Activated CD4-positive, alpha-beta T cell treated with anti-CD3 and anti-CD28 coated beads for 36 hours (primary cell): Measurements from ENCODE around the gene ELOVL6. TPM values are rescaled to one million over a fixed set of nuclear protein-coding genes. Genes with fewer than 3 reads are reported as not detected.
"Not testable (repeated sequence)": the region's sequence is repeated elsewhere in the genome, so short reads cannot be mapped to it uniquely, and the experiment has no call there.

ENCODE experiments used
- ATAC-seq: fragments of 200-7000 bp; cut with Tn5 transposase; one replicate; pipeline ENCODE4 v1.10.0; 2021; ENCODE audit warnings: mild to moderate bottlenecking, moderate library complexity
- CTCF ChIA-PET: fragments of 350-600 bp; sonication (Branson Sonifier 250); formaldehyde crosslinking; loops from one replicate; lab custom pipeline; 2021; ENCODE audit warnings: antibody characterized with exemption; lab: Charles Lee
- POLR2A ChIA-PET: fragments of 350-600 bp; sonication (Branson Sonifier 250); formaldehyde crosslinking; loops from one replicate; lab custom pipeline; 2021; ENCODE audit warnings: antibody characterized with exemption, inconsistent platforms; lab: Charles Lee
- DNase-seq: peaks from one replicate; pipeline ENCODE4 v3.0.0-alpha.2; 2020
- H3K27ac Mint-ChIP-seq: one replicate; pipeline ENCODE4 v1.8.0; 2021; ENCODE audit warnings: mixed read lengths
- H3K27me3 Mint-ChIP-seq: one replicate; pipeline ENCODE4 v1.8.0; 2021; ENCODE audit warnings: mixed read lengths
- H3K36me3 Mint-ChIP-seq: one replicate; pipeline ENCODE4 v1.8.0; 2021; ENCODE audit warnings: low read depth, mixed read lengths
- H3K4me1 Mint-ChIP-seq: one replicate; pipeline ENCODE4 v1.8.0; 2021; ENCODE audit warnings: mixed read lengths
- H3K4me3 Mint-ChIP-seq: one replicate; pipeline ENCODE4 v1.8.0; 2021; ENCODE audit warnings: mild to moderate bottlenecking, moderate library complexity, mixed read lengths
- H3K9me3 Mint-ChIP-seq: one replicate; pipeline ENCODE4 v1.8.0; 2021; ENCODE audit warnings: low read depth, mixed read lengths
- intact Hi-C, 2 experiments: fragments of 100-400 bp; cut with DNase I in 1 of 2; cut with micrococcal nuclease in 1 of 2; formaldehyde crosslinking; loops; one replicate each; pipeline versions ENCODE4 v1.14.2 to v1.15.1; 2022 to 2024; cut with DNase I, micrococcal nuclease
- total RNA-seq, 2 experiments: library from RNA; stranded (reverse); gene quantifications; one replicate each; pipeline ENCODE4 v1.2.3, GENCODE V29; 2021

Gene ELOVL6, protein sequence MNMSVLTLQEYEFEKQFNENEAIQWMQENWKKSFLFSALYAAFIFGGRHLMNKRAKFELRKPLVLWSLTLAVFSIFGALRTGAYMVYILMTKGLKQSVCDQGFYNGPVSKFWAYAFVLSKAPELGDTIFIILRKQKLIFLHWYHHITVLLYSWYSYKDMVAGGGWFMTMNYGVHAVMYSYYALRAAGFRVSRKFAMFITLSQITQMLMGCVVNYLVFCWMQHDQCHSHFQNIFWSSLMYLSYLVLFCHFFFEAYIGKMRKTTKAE
- 10 to 100 TPM; 10.2 TPM for total RNA-seq

DNA sequence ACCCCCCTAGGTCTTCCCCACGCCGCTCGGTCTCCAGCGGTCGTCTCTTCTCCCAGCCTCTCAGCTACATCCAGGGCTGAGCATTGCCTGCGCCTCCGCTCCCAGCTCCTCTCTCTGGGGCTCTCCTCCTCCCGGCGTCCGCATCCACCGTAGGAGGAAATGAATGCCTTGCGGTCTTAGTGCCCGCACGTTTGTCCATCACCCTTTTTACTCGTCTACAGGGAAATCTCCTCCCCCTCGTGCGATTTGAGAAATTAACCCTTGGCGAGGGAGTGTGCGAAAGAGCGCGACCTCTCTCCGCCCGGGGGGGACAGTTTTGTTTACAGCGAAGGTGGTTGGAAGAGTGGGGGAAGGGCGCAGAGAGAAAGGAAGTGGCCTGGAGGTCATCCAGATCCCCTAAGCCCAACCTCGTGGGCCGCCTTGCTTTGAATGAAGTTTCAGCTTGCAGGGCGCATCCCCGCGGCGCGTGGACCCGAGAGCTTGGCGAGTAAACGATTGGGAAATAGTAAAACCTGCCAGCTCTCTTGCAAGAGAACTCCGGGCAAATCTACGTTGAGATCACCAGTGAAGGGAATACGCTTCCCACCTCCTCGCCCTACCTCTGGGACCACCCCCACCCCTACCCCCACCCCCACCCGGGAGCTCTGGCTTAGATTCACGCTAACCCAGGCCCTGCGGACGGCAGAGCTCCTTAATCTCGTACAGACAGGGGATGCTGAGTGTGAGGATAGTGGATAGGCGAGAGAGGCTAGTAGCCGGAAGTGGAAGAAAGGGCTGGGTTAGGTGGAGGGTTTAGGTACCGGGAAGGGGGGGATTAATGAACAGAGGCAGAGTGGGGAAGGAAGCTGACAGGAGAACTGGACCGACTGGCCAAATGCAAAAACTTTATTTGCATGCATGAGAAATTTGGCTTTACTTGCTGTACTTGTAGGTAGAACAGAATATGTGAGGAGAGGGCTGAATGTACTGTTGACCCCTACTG is at the start of gene ELOVL6:
TSS of gene ELOVL6 (minus strand) at position 181 of the 982 bp plus-strand sequence. CDS start 280 bp downstream, outside the sequence.
- intact Hi-C loops: loop anchor here (2.0 to 10.0 kb wide), 11 partner anchors 98 to 766 kb away; partner anchors contain the start of genes SEC24B (in 2 of the 2), GAR1 (in 1 of the 2), MCUB (in 1 of the 2) and PLA2G12A (in 1 of the 2)
- Mint-ChIP-seq H3K36me3 (peaks cover 2% of the 10 kb centered on the region), H3K27ac (peak within 1 kb of the TSS; percentile 87), H3K4me1 (peaks cover 29% of the 10 kb centered on the region), H3K9me3 (no peaks in the 10 kb centered on the region), H3K27me3 (no peaks in the 10 kb centered on the region), H3K4me3 (peak within 1 kb of the TSS; percentile 95)
- peak; percentile 64 for DNase-seq
- ChIA-PET POLR2A (interaction anchor here (0.5 to 1.8 kb wide), 2 partner anchors 33 to 151 kb away, joined by 4 to 7 read pairs; no protein-coding TSS in a partner anchor), CTCF (interaction anchor here (0.6 to 1.4 kb wide), 4 partner anchors 71 to 1907 kb away, joined by 3 to 6 read pairs (median 3); no protein-coding TSS in a partner anchor)
- peak; percentile 6 for ATAC-seq

DNA sequence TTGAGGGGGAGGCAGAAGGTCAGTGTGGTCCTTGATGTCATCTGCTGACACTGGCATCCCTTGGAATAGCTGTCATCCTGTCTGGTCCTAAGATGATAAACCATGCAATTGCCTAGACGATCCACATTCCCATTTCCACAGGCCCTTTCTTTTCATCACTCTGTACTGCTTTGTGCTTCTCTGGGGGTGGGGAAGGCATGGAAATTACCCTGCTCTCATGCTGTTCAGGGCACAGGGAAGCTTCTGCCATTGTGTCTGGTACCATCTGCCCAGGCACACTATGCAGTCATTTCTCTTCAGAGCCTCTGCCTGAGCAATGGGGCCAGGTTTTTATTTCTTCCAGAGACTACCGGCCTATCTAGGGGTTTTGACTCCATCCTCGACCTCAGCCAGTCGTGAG is 49.7 kb upstream of the ELOVL6 start:
- Mint-ChIP-seq H3K4me3 (no peak overlapping the region), H3K27ac (no peak overlapping the region), H3K27me3 (peaks cover 8% of the 10 kb centered on the region), H3K36me3 (no peaks in the 10 kb centered on the region), H3K4me1 (no peaks in the 10 kb centered on the region), H3K9me3 (no peaks in the 10 kb centered on the region)
- ATAC-seq: no peak
- intact Hi-C loops: no loop called here
- ChIA-PET POLR2A (no interaction called here), CTCF (no interaction called here)
- DNase-seq: no peak

DNA sequence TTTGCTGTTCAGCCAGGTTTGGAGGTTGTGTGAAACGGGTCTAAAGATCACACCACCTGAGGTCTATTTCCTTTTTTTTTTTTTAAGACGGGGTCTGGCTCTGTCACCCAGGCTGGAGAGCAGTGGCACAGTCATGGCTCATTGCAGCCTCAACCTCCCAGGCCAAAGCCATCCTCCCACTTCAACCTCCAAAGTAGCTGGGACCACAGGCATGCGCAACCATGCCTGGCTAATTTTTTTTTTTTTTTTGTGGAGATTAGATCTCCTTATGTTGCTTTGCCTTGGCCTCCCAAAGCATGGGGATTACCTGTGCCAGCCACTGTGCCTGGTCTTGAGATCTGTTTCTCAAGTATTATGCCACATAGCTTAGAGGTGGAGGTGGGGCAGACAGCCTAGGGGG is 49.2 kb upstream of the ELOVL6 start:
- H3K36me3 Mint-ChIP-seq: no peaks in the 10 kb centered on the region
- H3K27me3 Mint-ChIP-seq: peaks cover 8% of the 10 kb centered on the region
- no peak overlapping the region for H3K4me3 Mint-ChIP-seq
- DNase-seq: no peak
- no peaks in the 10 kb centered on the region for H3K9me3 Mint-ChIP-seq
- no peak for ATAC-seq
- H3K4me1 Mint-ChIP-seq: no peaks in the 10 kb centered on the region
- CTCF ChIA-PET: no interaction called here
- POLR2A ChIA-PET: no interaction called here
- no peak overlapping the region for H3K27ac Mint-ChIP-seq
- intact Hi-C loops: no loop called here

DNA sequence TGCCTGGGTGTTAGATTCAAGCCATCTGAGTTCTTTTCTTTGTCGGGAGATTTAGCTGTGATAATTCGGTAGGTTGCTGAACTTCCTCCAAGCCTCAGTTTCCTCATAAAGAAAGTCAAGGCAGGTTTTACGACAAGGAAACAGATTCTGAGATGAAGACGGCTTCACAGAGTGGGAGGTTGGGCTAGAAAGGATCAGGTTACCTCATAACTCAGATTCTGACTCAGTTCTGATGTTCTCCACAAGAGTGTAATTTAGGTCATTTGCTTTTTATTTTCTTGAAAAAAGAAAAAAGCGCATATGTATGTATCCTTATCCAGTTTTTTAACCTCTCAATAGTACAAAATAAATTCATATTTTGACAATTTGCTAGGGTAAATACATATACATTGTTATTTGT is 47.2 kb upstream of the ELOVL6 start:
- CTCF ChIA-PET: no interaction called here
- intact Hi-C loops: no loop called here
- Mint-ChIP-seq H3K27ac (no peak overlapping the region), H3K27me3 (peaks cover 11% of the 10 kb centered on the region), H3K9me3 (no peaks in the 10 kb centered on the region), H3K4me3 (no peak overlapping the region), H3K4me1 (no peaks in the 10 kb centered on the region), H3K36me3 (no peaks in the 10 kb centered on the region)
- DNase-seq (no peak), ATAC-seq (no peak)
- POLR2A ChIA-PET: no interaction called here

DNA sequence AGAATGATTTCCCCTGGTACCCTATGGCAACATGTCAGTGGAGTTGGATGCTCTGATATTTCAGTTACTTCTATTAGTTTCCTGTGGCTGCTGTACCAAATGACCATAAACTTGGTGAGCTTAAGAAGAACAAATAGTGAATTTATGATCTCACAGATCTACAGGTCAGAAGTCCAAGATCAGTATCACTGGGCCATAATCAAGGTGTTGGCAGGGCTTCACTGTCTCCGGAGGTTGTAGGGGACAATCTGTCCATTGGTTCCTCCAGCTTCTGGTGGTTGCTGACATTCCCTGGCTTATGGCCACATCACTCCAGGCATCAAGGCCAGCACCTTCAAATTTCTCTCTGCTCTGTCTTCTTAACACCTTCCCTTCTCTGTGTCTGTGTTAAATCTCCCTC is 37.9 kb upstream of the ELOVL6 start:
- peaks cover 12% of the 10 kb centered on the region for H3K27me3 Mint-ChIP-seq
- no peak overlapping the region for H3K27ac Mint-ChIP-seq
- DNase-seq (no peak), ATAC-seq (no peak)
- H3K9me3 Mint-ChIP-seq: no peaks in the 10 kb centered on the region
- POLR2A ChIA-PET: no interaction called here
- H3K4me1 Mint-ChIP-seq: no peaks in the 10 kb centered on the region
- CTCF ChIA-PET: no interaction called here
- H3K4me3 Mint-ChIP-seq: no peak overlapping the region
- no peaks in the 10 kb centered on the region for H3K36me3 Mint-ChIP-seq
- intact Hi-C loops: no loop called here

DNA sequence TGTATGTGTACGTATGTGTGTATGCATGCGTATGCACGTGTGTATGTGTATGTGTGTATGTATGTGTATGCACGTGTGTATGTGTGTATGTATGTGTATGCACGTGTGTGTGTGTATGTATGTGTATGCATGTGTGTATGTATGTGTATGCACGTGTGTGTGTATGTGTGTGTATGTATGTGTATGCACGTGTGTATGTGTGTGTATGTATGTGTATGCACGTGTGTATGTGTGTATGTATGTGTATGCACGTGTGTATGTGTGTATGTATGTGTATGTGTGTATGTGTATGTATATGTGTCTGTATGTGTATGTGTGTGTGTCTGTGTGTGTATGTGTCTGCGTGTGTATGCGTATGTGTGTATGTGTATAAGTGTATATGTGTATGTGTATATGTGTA is 35.2 kb upstream of the ELOVL6 start:
- H3K27ac Mint-ChIP-seq, intact Hi-C loops, H3K36me3 Mint-ChIP-seq, H3K4me3 Mint-ChIP-seq, H3K9me3 Mint-ChIP-seq, ATAC-seq, CTCF ChIA-PET, H3K4me1 Mint-ChIP-seq, H3K27me3 Mint-ChIP-seq, POLR2A ChIA-PET, DNase-seq: not testable (repeated sequence)

DNA sequence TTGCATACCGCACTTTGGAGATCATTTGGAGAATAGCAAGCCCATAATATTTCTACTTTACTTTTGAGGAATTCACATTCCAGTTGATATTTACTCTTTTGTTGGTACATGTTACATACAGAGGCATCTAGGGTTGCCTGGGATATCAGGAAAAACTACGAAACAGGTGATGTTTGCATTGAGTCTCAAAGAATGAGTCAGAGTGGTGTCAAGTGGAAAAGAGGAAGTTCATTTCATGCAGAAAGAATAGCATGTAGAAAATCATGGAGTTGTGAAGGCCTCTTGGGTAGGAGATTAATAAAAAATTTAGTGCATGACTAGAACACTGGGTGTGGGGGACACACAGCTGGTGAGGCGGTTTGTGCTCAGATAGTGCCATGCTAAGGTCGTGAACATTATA is 33.5 kb upstream of the ELOVL6 start:
- POLR2A ChIA-PET: interaction anchor here (0.7 kb wide), 1 partner anchor 984 kb away, joined by 3 read pairs; no protein-coding TSS in a partner anchor
- intact Hi-C loops: no loop called here
- CTCF ChIA-PET: no interaction called here

DNA sequence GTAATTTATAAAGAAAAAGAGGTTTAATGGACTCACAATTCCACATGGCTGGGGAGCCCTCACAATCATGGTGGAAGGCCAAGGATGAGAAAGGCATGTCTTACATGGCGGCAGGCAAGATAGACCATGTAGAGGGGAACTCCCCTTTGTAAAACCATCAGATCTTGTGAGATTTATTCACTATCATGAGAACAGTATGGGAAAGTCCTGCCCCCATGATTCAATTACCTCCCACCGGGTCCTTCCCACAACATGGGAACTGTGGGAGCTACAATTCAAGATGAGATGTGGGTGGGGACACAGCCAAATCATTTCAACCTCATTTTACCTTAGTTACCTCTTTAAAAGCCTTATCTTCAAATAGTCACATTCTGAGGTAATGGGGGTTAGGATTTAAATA is 30.9 kb upstream of the ELOVL6 start:
- POLR2A ChIA-PET: no interaction called here
- intact Hi-C loops: no loop called here
- Mint-ChIP-seq H3K27ac (no peak overlapping the region), H3K27me3 (no peaks in the 10 kb centered on the region), H3K9me3 (no peaks in the 10 kb centered on the region), H3K4me1 (no peaks in the 10 kb centered on the region), H3K4me3 (no peak overlapping the region), H3K36me3 (no peaks in the 10 kb centered on the region)
- no peak for ATAC-seq
- DNase-seq: no peak
- CTCF ChIA-PET: no interaction called here

More for the DNA sequence above, 33.5 kb upstream of the ELOVL6 start:
- H3K27me3 Mint-ChIP-seq: peaks cover 5% of the 10 kb centered on the region
- H3K36me3 Mint-ChIP-seq: no peaks in the 10 kb centered on the region
- H3K4me1 Mint-ChIP-seq: no peaks in the 10 kb centered on the region
- no peak overlapping the region for H3K27ac Mint-ChIP-seq
- no peak for DNase-seq
- H3K4me3 Mint-ChIP-seq: no peak overlapping the region
- H3K9me3 Mint-ChIP-seq: no peaks in the 10 kb centered on the region
- no peak for ATAC-seq

DNA sequence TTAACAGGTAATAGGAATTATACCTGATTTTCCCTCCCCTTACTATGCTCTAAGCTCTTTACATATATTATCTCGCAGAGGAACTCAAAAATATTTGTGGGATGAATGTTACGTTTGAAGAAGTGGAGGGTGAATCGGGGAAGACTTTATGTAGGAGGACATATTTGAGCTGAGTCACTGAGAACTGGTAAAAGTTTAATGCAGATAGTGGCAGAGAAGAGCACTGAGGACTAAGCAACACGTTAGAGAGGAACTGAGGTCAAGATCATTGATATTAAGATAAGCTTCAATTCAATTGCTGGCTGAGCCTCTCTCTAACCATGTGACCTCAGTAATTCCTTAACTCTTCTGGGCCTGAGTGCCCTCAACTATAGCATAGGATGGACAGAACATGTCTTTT is 26.4 kb upstream of the ELOVL6 start:
- no peaks in the 10 kb centered on the region for H3K4me1 Mint-ChIP-seq
- POLR2A ChIA-PET: no interaction called here

DNA sequence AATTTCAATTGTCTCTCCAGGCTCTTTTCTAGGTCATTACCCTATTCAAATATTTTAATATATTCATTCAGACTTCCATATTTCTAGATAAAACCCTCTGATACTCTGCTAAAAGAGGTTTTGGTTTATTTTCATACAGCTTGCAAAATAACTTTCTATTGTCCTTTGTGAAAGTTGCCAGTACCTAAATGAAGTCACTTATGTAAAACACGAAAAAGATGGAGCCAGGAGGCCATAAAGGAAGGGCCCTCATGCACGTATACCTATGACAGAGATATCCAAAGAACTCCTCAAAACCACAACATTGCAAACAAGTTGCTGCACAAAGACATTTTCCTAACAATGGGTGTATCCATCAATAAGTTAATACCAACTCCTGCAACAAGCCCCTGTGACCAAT is 25.7 kb upstream of the ELOVL6 start:
- ATAC-seq (no peak), DNase-seq (no peak)
- Mint-ChIP-seq H3K9me3 (peaks cover under 1% of the 10 kb centered on the region), H3K27me3 (no peaks in the 10 kb centered on the region), H3K4me3 (no peak overlapping the region), H3K36me3 (no peaks in the 10 kb centered on the region), H3K27ac (no peak overlapping the region), H3K4me1 (no peaks in the 10 kb centered on the region)
- CTCF ChIA-PET: interaction anchor here (1.2 to 1.5 kb wide), 2 partner anchors 10 to 218 kb away, joined by 4 read pairs; no protein-coding TSS in a partner anchor
- POLR2A ChIA-PET: no interaction called here
- intact Hi-C loops: no loop called here

More for the DNA sequence above, 26.4 kb upstream of the ELOVL6 start:
- Mint-ChIP-seq H3K27ac (no peak overlapping the region), H3K9me3 (no peaks in the 10 kb centered on the region), H3K36me3 (no peaks in the 10 kb centered on the region), H3K4me3 (no peak overlapping the region), H3K27me3 (no peaks in the 10 kb centered on the region)
- DNase-seq: no peak
- intact Hi-C loops: no loop called here
- no peak for ATAC-seq
- CTCF ChIA-PET: interaction anchor here (0.9 kb wide), 1 partner anchor 10 kb away, joined by 4 read pairs; no protein-coding TSS in a partner anchor

DNA sequence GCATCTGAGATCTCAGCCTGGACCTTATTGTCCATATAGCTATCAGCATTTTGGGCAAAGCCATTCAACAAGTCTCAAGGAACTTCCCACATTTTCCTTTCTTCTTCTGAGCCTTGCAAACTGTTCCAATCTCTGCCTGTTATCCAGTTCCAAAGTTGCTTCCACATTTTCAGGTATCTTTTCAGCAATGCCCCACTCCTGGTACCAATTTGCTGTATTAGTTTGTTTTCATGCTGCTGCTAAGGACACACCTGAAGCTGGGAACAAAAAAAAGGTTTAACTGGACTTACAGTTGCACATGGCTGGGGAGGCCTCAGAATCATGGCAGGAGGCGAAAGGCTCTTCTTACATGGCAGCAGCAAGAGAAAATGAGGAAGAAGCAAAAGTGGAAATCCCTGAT is 20.5 kb upstream of the ELOVL6 start:
- POLR2A ChIA-PET: not testable (repeated sequence)

More for the DNA sequence above, 20.5 kb upstream of the ELOVL6 start:
- H3K4me1 Mint-ChIP-seq, DNase-seq, H3K36me3 Mint-ChIP-seq, ATAC-seq, H3K9me3 Mint-ChIP-seq, intact Hi-C loops, H3K27ac Mint-ChIP-seq, H3K27me3 Mint-ChIP-seq, H3K4me3 Mint-ChIP-seq, CTCF ChIA-PET: not testable (repeated sequence)
